Ectodermal cell (in vitro differentiated cells): ENCODE data around the gene CHST14.

Experiments used
- H3K27ac ChIP-seq: 2 replicates; pipeline ENCODE4 v1.7.0; 2013; ENCODE audit warnings: mild to moderate bottlenecking, low read depth, low read length; ENCODE audit not compliant: insufficient read depth, poor library complexity, severe bottlenecking
- H3K27me3 ChIP-seq: 2 replicates; pipeline ENCODE4 v1.7.0; 2013; ENCODE audit warnings: mild to moderate bottlenecking, low read length; ENCODE audit not compliant: insufficient read depth, control insufficient read depth, poor library complexity, severe bottlenecking
- H3K36me3 ChIP-seq: one replicate; pipeline ENCODE4 v1.7.0; 2013; ENCODE audit warnings: low read length; ENCODE audit not compliant: control insufficient read depth, insufficient read depth
- H3K4me1 ChIP-seq: one replicate; pipeline ENCODE4 v1.7.0; 2013; ENCODE audit warnings: low read length; ENCODE audit not compliant: control insufficient read depth, insufficient read depth
- H3K4me3 ChIP-seq: 2 replicates; pipeline ENCODE4 v1.7.0; 2013; ENCODE audit warnings: low read depth, low read length, control low read depth; ENCODE audit not compliant: insufficient read depth
- H3K9me3 ChIP-seq: 2 replicates; pipeline ENCODE4 v1.7.0; 2013; ENCODE audit warnings: mild to moderate bottlenecking, low read length, moderate library complexity; ENCODE audit not compliant: control insufficient read depth
- WGBS, 2 experiments: methylation state at CpG; one replicate each; pipeline ENCODE4 v1.1.7; 2013; ENCODE audit warnings: missing lambda C conversion rate in 2 of 2; 5-methylcytosine and 5-hydroxymethylcytosine counted together

CHST14 gene

DNA sequence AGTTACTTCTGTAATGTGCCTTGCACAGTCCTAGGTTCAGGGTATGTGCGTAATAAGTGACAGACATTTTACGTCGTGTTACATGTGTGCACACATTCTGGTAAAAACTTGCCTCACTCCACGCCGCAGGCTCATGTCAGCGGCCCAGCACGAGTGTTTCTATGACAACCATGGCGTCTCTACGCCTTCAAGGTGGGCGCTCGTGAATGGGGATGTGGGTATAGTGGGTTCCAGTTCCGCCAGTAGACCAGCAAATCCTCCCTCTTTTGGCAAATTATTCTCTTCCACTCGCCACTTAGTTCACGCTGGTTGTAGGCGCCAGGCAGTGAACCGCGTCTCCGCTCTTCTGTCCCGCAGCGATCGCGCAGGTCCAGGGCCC is 40.3 kb downstream of the CHST14 start:
- H3K4me1 ChIP-seq: no peaks in the 10 kb centered on the region
- H3K36me3 ChIP-seq: no peaks in the 10 kb centered on the region
- peaks cover 71% of the 10 kb centered on the region for H3K27me3 ChIP-seq
- peak overlapping the region; percentile 29 for H3K4me3 ChIP-seq
- no peaks in the 10 kb centered on the region for H3K9me3 ChIP-seq
- 46 to 48% methylated on average over 22 of the region's 22 CpGs for WGBS, 2 experiments
- H3K27ac ChIP-seq: no peak overlapping the region

- Histone ChIP-seq H3K36me3 (no peaks in the 10 kb centered on the region), H3K9me3 (no peaks in the 10 kb centered on the region), H3K27me3 (peaks cover 67% of the 10 kb centered on the region), H3K4me3 (peak overlapping the region; percentile 29), H3K27ac (no peak overlapping the region), H3K4me1 (no peaks in the 10 kb centered on the region)
- WGBS, 2 experiments: 6 to 7% methylated on average over 61 of the region's 61 CpGs
These were observed 40.8 kb downstream of the CHST14 start for GRCh38 chr15:40511472-40512133.

- no peaks in the 10 kb centered on the region for H3K4me1 ChIP-seq
- H3K36me3 ChIP-seq: no peaks in the 10 kb centered on the region
- no peak overlapping the region for H3K4me3 ChIP-seq
- no peaks in the 10 kb centered on the region for H3K9me3 ChIP-seq
- H3K27me3 ChIP-seq: peaks cover 58% of the 10 kb centered on the region
- 94 to 97% methylated on average over 2 of the region's 2 CpGs for WGBS, 2 experiments
- H3K27ac ChIP-seq: no peak overlapping the region
These were observed 41.7 kb downstream of the CHST14 start for GRCh38 chr15:40512440-40512839.

GRCh38 chr15:40513609-40514008 is 42.8 kb downstream of the CHST14 start:
- 89 to 95% methylated on average over 5 of the region's 5 CpGs for WGBS, 2 experiments

GRCh38 chr15:40516322-40516721 is 45.5 kb downstream of the CHST14 start:
- no peak overlapping the region for H3K27ac ChIP-seq
- H3K36me3 ChIP-seq: no peaks in the 10 kb centered on the region
- H3K27me3 ChIP-seq: peaks cover 25% of the 10 kb centered on the region
- H3K4me1 ChIP-seq: no peaks in the 10 kb centered on the region
- H3K9me3 ChIP-seq: no peaks in the 10 kb centered on the region
- H3K4me3 ChIP-seq: no peak overlapping the region
- 85 to 95% methylated on average over 2 of the region's 2 CpGs for WGBS, 2 experiments

More at GRCh38 chr15:40513609-40514008, 42.8 kb downstream of the CHST14 start:
- Histone ChIP-seq H3K27me3 (peaks cover 47% of the 10 kb centered on the region), H3K36me3 (no peaks in the 10 kb centered on the region), H3K4me3 (no peak overlapping the region), H3K4me1 (no peaks in the 10 kb centered on the region), H3K27ac (no peak overlapping the region), H3K9me3 (no peaks in the 10 kb centered on the region)
